Astrocyte (in vitro differentiated cells and primary cell): ENCODE measurements around the gene NPB.

ENCODE experiments used
- CTCF ChIP-seq: IDR thresholded peaks from 2 replicates; pipeline ENCODE4 v1.5.1; 2011; ENCODE audit warnings: low read depth, mild to moderate bottlenecking, inconsistent platforms, low read length, moderate library complexity; ENCODE audit not compliant: insufficient read depth
- EZH2 ChIP-seq: IDR thresholded peaks from 2 replicates; pipeline ENCODE4 v1.6.1; 2012; ENCODE audit warnings: mild to moderate bottlenecking, low read length, inconsistent platforms; ENCODE audit not compliant: insufficient read depth

GRCh38 chr17:81867170-81867990, 34.7 kb upstream of the NPB start:
- TF ChIP-seq CTCF (no peak), EZH2 (no peak)
